Mucosa of stomach (tissue), 1 donor: ENCODE data around the gene SNRNP200.

Experiments
- H3K27me3 ChIP-seq: one replicate; pipeline ENCODE4 v1.7.0; 2013; ENCODE audit warnings: mild to moderate bottlenecking, low read length; ENCODE audit not compliant: control insufficient read depth, insufficient read depth
- H3K36me3 ChIP-seq: one replicate; pipeline ENCODE4 v1.7.0; 2013; ENCODE audit warnings: low read length; ENCODE audit not compliant: control insufficient read depth, insufficient read depth
- H3K4me1 ChIP-seq: one replicate; pipeline ENCODE4 v1.7.0; 2013; ENCODE audit warnings: mild to moderate bottlenecking, low read length; ENCODE audit not compliant: control insufficient read depth, insufficient read depth
- H3K4me3 ChIP-seq: one replicate; pipeline ENCODE4 v1.7.0; 2013; ENCODE audit warnings: low read length
- H3K9ac ChIP-seq: one replicate; pipeline ENCODE4 v1.7.0; 2013; ENCODE audit warnings: mild to moderate bottlenecking, low read length, moderate library complexity
- H3K9me3 ChIP-seq: one replicate; pipeline ENCODE4 v1.7.0; 2013; ENCODE audit warnings: mild to moderate bottlenecking, low read length, moderate library complexity; ENCODE audit not compliant: control insufficient read depth
- donor health status: Pancreatic carcinoma.

SNRNP200 gene

GRCh38 chr2:96336873-96337272, 31.5 kb upstream of the SNRNP200 start:
- no peaks in the 10 kb centered on the region for H3K9me3 ChIP-seq
- H3K4me3 ChIP-seq: no peak overlapping the region
- H3K27me3 ChIP-seq: no peaks in the 10 kb centered on the region
- H3K9ac ChIP-seq: no peak overlapping the region
- H3K36me3 ChIP-seq: no peaks in the 10 kb centered on the region
- H3K4me1 ChIP-seq: peaks cover 10% of the 10 kb centered on the region

- H3K27me3 ChIP-seq: no peaks in the 10 kb centered on the region
- H3K9me3 ChIP-seq: no peaks in the 10 kb centered on the region
- H3K9ac ChIP-seq: peak overlapping the region; percentile 98
- no peaks in the 10 kb centered on the region for H3K36me3 ChIP-seq
- peak overlapping the region; percentile 53 for H3K4me3 ChIP-seq
- H3K4me1 ChIP-seq: peaks cover 10% of the 10 kb centered on the region
Measured at GRCh38 chr2:96336104-96336775, 30.9 kb upstream of the SNRNP200 start.

- no peaks in the 10 kb centered on the region for H3K27me3 ChIP-seq
- H3K36me3 ChIP-seq: no peaks in the 10 kb centered on the region
- no peaks in the 10 kb centered on the region for H3K9me3 ChIP-seq
- H3K4me1 ChIP-seq: peaks cover 10% of the 10 kb centered on the region
- H3K9ac ChIP-seq: no peak overlapping the region
- no peak overlapping the region for H3K4me3 ChIP-seq
Measured at GRCh38 chr2:96333708-96334107, 28.4 kb upstream of the SNRNP200 start.

- peaks cover 9% of the 10 kb centered on the region for H3K27me3 ChIP-seq
- H3K4me3 ChIP-seq: no peak overlapping the region
- H3K36me3 ChIP-seq: no peaks in the 10 kb centered on the region
- no peaks in the 10 kb centered on the region for H3K9me3 ChIP-seq
- H3K9ac ChIP-seq: no peak overlapping the region
- H3K4me1 ChIP-seq: peaks cover 3% of the 10 kb centered on the region
Measured at GRCh38 chr2:96330407-96330806, 25.1 kb upstream of the SNRNP200 start.

GRCh38 chr2:96329874-96330273, 24.5 kb upstream of the SNRNP200 start:
- Histone ChIP-seq H3K4me1 (peaks cover 5% of the 10 kb centered on the region), H3K9ac (no peak overlapping the region), H3K36me3 (no peaks in the 10 kb centered on the region), H3K27me3 (peaks cover 14% of the 10 kb centered on the region), H3K9me3 (no peaks in the 10 kb centered on the region), H3K4me3 (no peak overlapping the region)

- H3K9me3 ChIP-seq: no peaks in the 10 kb centered on the region
- H3K9ac ChIP-seq: no peak overlapping the region
- no peak overlapping the region for H3K4me3 ChIP-seq
- H3K36me3 ChIP-seq: no peaks in the 10 kb centered on the region
- H3K4me1 ChIP-seq: peaks cover 5% of the 10 kb centered on the region
- peaks cover 18% of the 10 kb centered on the region for H3K27me3 ChIP-seq
Measured at GRCh38 chr2:96329456-96329855, 24.1 kb upstream of the SNRNP200 start.

GRCh38 chr2:96326990-96327820, 21.9 kb upstream of the SNRNP200 start:
- Histone ChIP-seq H3K4me3 (no peak overlapping the region), H3K36me3 (no peaks in the 10 kb centered on the region), H3K9ac (no peak overlapping the region), H3K27me3 (peaks cover 36% of the 10 kb centered on the region), H3K9me3 (no peaks in the 10 kb centered on the region), H3K4me1 (peaks cover 5% of the 10 kb centered on the region)

GRCh38 chr2:96326564-96326963, 21.2 kb upstream of the SNRNP200 start:
- H3K27me3 ChIP-seq: peaks cover 42% of the 10 kb centered on the region
- H3K4me1 ChIP-seq: peaks cover 10% of the 10 kb centered on the region
- H3K4me3 ChIP-seq: no peak overlapping the region
- no peaks in the 10 kb centered on the region for H3K36me3 ChIP-seq
- no peak overlapping the region for H3K9ac ChIP-seq
- no peaks in the 10 kb centered on the region for H3K9me3 ChIP-seq

- no peak overlapping the region for H3K4me3 ChIP-seq
- H3K36me3 ChIP-seq: no peaks in the 10 kb centered on the region
- H3K9ac ChIP-seq: no peak overlapping the region
- H3K4me1 ChIP-seq: peaks cover 14% of the 10 kb centered on the region
- peaks cover 49% of the 10 kb centered on the region for H3K27me3 ChIP-seq
- H3K9me3 ChIP-seq: no peaks in the 10 kb centered on the region
Measured at GRCh38 chr2:96325884-96326255, 20.5 kb upstream of the SNRNP200 start.

GRCh38 chr2:96325041-96325883, 19.9 kb upstream of the SNRNP200 start, which contains the start of gene ITPRIPL1:
ITPRIPL1 (plus strand) TSS chr2:96325317; CDS start chr2:96325840, 523 bp downstream.
- Histone ChIP-seq H3K9ac (peak within 1 kb of the TSS; percentile 60), H3K4me3 (no peak within 1 kb of the TSS), H3K27me3 (peaks cover 55% of the 10 kb centered on the region), H3K9me3 (no peaks in the 10 kb centered on the region), H3K4me1 (peaks cover 14% of the 10 kb centered on the region), H3K36me3 (no peaks in the 10 kb centered on the region)

- Histone ChIP-seq H3K9ac (no peak overlapping the region), H3K4me3 (no peak overlapping the region), H3K36me3 (no peaks in the 10 kb centered on the region), H3K27me3 (peaks cover 61% of the 10 kb centered on the region), H3K4me1 (peaks cover 14% of the 10 kb centered on the region), H3K9me3 (no peaks in the 10 kb centered on the region)
Measured at GRCh38 chr2:96324721-96325040, 19.3 kb upstream of the SNRNP200 start.

- H3K4me1 ChIP-seq: peaks cover 14% of the 10 kb centered on the region
- H3K36me3 ChIP-seq: no peaks in the 10 kb centered on the region
- peaks cover 62% of the 10 kb centered on the region for H3K27me3 ChIP-seq
- H3K9me3 ChIP-seq: no peaks in the 10 kb centered on the region
- H3K9ac ChIP-seq: no peak overlapping the region
- no peak overlapping the region for H3K4me3 ChIP-seq
Measured at GRCh38 chr2:96323849-96324248, 18.5 kb upstream of the SNRNP200 start.
